GM13977 (cell line): ENCODE results near the gene CMIP.

ENCODE experiments used
- DNase-seq: peaks from one replicate; pipeline ENCODE4 v3.0.0; 2012; ENCODE audit warnings: low spot score
- in situ Hi-C: fragments of 300-500 bp; cut with MboI; formaldehyde crosslinking; loops from one replicate; pipeline ENCODE4 v1.12.0; 2022; ENCODE audit warnings: low sequenced_read_pairs, low pct_unique_long_range_greater_than_20kb, mixed read lengths, inconsistent platforms; ENCODE audit not compliant: unreplicated experiment
- TF ChIP-seq, protein P1 (sequence below): IDR thresholded peaks from 2 replicates; pipeline ENCODE4 v1.5.1; 2012; ENCODE audit warnings: mild to moderate bottlenecking, control low read depth; ENCODE audit not compliant: insufficient read depth; ENCODE audit errors: extremely low read depth, missing control alignments

CMIP gene

DNA sequence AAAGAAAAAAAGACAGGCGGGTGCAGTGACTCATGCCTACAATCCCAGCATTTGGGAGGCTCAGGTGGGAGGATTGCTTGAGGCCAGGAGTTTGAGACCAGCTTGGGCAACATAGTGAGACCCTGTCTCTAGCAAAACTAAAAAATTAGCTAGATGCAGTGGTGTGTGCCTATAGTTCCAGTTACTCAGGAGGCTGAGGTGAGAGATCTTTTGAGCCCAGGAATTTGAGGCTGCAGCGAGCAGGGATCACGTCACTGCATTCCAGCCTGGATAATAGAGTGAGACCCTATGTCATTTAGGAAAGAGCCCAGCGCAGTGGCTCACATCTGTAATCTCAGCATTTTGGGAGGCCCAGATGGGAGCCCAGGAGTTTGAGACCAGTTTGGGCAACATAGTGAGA is 126.6 kb downstream of the CMIP start:
- TF ChIP-seq, protein P1, sequence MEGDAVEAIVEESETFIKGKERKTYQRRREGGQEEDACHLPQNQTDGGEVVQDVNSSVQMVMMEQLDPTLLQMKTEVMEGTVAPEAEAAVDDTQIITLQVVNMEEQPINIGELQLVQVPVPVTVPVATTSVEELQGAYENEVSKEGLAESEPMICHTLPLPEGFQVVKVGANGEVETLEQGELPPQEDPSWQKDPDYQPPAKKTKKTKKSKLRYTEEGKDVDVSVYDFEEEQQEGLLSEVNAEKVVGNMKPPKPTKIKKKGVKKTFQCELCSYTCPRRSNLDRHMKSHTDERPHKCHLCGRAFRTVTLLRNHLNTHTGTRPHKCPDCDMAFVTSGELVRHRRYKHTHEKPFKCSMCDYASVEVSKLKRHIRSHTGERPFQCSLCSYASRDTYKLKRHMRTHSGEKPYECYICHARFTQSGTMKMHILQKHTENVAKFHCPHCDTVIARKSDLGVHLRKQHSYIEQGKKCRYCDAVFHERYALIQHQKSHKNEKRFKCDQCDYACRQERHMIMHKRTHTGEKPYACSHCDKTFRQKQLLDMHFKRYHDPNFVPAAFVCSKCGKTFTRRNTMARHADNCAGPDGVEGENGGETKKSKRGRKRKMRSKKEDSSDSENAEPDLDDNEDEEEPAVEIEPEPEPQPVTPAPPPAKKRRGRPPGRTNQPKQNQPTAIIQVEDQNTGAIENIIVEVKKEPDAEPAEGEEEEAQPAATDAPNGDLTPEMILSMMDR: no peak
- in situ Hi-C loops: no loop called here

DNA sequence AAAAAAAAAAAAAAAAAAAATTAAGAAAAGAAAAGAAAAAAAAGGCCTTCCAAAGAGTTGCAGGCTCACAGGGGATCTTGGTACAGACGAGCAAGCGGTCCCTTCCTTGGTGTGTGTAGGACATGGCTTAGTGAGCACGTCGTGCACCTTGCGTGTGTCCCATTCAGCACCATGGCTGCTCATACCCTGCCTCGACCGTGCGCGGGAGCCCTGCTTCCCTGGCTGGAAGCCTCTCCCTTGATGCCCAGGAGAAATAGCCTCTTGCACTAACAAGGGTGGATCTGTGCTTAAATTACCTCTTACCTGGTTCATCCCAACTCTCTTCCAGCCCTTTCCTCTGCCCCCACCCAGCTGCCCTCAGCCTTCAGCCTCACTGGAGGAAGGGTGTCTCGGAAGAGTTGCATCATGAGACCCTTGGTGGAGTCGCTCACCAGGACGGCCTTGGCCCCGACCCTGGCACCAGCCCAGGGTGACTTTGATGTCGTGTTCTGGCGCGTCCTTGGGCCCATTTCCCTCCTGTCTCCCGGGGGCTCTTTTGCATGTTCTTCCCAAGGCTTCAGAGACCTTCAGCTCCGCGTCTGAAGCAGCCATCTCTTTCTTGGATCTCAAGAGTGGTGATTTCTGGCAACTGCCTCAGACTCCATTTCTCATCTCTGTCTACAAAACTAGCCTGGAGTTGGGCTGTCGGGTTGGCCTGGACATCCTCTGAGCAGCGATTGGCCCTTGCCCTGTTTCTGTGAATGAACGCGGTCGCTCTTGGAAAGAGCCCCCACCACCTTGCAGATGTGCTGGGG is 127.2 kb downstream of the CMIP start:
- in situ Hi-C loops: no loop called here
- no peak for DNase-seq
- TF ChIP-seq, protein P1: no peak

More for the DNA sequence above, 126.6 kb downstream of the CMIP start:
- no peak for DNase-seq

DNA sequence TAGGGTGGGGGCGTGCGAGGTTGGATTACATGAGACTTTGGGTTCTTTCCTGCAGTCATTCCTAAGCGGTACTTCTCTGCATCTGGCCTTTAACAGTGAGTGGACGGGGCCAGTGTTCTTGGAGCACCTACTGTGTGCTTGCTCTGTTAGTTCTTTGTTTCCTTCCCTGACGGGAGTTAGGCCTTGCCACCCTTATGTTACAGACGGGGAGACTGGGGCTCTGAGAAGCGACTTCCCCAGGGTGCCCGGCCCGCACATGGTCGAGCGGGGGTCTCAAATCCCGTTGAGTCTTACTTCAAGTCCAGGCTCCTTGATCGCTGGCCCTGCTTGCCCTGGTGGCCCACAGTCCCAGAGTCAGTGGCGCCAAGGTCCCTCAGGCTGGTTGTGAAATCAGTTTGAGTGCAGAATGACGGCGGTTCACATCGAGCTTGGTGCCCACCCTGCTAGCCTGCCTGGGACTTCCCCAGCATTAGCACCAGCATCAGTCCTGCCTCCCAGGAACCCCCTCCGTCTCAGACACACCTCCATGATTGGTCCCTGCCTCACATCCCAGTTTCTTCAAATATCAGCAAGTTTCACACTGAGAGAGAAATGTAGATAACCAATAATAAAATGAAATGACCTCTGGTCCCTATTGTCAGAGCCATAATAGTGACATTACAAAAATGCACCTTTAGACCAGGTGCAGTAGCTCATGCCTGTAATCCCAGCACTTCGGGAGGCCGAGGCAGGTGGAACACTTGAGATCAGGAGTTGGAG is 128.0 kb downstream of the CMIP start:
- TF ChIP-seq, protein P1: no peak

DNA sequence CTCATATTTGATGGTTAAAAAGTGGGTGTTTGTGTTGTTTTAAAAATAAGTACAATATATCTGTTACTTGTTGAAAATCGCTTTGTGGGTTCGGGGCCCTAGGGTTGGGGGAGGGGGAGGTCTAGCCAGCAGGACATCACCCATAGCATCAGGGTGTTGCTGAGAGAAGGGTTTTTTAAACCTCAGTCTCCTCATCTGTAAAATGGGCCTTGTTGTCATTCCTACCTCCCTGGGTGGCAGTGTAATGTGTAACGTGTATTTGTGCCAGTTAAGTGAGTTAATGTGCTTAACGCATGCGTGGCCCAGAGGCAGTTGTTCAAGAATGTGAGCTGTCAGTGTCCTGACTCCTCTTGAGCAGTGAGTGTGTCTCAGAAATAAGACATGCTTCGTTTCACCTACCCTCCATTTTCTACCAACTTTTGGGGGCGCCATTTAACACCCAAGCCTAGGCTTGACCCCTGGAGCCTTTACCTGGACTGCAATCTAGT is 129.0 kb downstream of the CMIP start:
- in situ Hi-C loops: no loop called here
- TF ChIP-seq, protein P1: no peak
- no peak for DNase-seq

More for the DNA sequence above, 128.0 kb downstream of the CMIP start:
- in situ Hi-C loops: no loop called here
- no peak for DNase-seq

DNA sequence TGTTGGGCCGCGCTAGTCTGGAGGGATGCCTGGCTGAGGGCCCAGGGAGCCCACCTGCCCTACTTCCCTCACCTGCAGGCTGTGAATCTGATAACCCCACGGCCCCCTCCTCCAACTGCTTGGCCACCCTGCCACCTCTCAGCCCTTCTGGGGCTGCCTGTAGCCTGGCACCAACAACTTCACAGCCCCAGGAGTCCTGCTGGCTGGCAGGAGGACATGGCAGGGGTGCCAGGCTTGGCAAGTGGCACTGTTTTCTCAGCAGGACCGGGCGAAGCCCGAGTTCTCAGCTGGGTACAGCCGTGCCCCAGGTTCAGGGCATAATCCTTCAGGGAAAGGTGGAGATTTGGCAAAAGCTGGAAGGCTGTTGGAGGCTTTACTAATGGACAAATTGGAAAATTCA is 129.6 kb downstream of the CMIP start:
- DNase-seq: no peak
- in situ Hi-C loops: no loop called here
- TF ChIP-seq, protein P1: no peak

DNA sequence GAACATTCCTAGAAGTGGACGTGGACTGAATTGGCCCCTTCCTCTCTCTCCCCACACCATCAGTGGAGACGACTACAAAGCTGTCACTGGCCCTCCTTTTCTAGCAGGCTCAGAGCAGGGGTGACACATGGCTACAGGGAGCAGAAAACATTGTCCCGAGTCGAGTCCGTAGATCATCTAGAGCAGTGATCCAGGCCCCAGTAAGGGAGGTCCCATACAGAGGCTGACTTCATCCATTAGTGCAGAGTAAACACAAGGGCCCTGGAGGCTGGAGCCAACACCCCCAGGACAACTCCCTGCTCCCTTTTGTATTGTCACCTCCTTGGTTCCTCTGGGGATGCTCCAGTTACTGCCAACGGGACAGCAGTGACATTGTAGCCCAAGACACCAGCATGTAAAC is 130.7 kb downstream of the CMIP start:
- TF ChIP-seq, protein P1: no peak
- in situ Hi-C loops: no loop called here
- no peak for DNase-seq
